Caco-2 (cell line): Measurements from ENCODE around the gene IDUA. TPM values are rescaled to one million over a fixed set of nuclear protein-coding genes. Genes with fewer than 3 reads are reported as not detected.

Source experiments
- BruUV-seq: library from RNA; stranded (reverse); fragments of 400-500 nt; replicated peaks from 2 replicates; lab custom pipeline; 2021; lab: Mats Ljungman, UMichigan
- CTCF ChIA-PET: fragments of 300-600 bp; sonication (Branson Sonifier 250); formaldehyde crosslinking; loops from one replicate; lab custom pipeline; 2022; ENCODE audit warnings: antibody characterized with exemption; lab: Charles Lee
- POLR2A ChIA-PET: fragments of 300-600 bp; sonication (Branson Sonifier 250); formaldehyde crosslinking; loops from one replicate; lab custom pipeline; 2022; ENCODE audit warnings: antibody characterized with exemption; lab: Charles Lee
- DNase-seq, 2 experiments: peaks; one replicate each; pipeline versions ENCODE4 v3.0.0 to v3.0.0-alpha.2; 2020 to 2022
- H3K27me3 ChIP-seq: replicated peaks from 2 replicates; pipeline ENCODE4 v1.6.0; 2011; ENCODE audit warnings: low read length; ENCODE audit not compliant: control insufficient read depth, insufficient read depth
- H3K36me3 ChIP-seq: 2 replicates; pipeline ENCODE4 v1.5.1; 2011; ENCODE audit warnings: low read length; ENCODE audit not compliant: control insufficient read depth, insufficient read depth
- H3K4me1 ChIP-seq: fragments of 250-450 bp; sonication (Bioruptor Pico); 2 replicates; pipeline ENCODE4 v1.5.1; 2020; ENCODE audit warnings: mild to moderate bottlenecking
- H3K4me3 ChIP-seq: 2 replicates; pipeline ENCODE4 v1.5.1; 2011; ENCODE audit warnings: low read depth, mild to moderate bottlenecking, control low read depth, low read length
- H3K9me3 ChIP-seq: fragments of 250-450 bp; sonication (Bioruptor Pico); 2 replicates; pipeline ENCODE4 v1.5.1; 2020; ENCODE audit warnings: mild to moderate bottlenecking, moderate library complexity
- H3K27ac Mint-ChIP-seq: one replicate; pipeline ENCODE4 v1.8.0; 2022; ENCODE audit warnings: mixed read lengths; ENCODE audit not compliant: unreplicated experiment
- H3K27me3 Mint-ChIP-seq: one replicate; pipeline ENCODE4 v1.8.0; 2022; ENCODE audit warnings: mixed read lengths; ENCODE audit not compliant: insufficient read depth, unreplicated experiment
- H3K36me3 Mint-ChIP-seq: one replicate; pipeline ENCODE4 v1.8.0; 2022; ENCODE audit warnings: mild to moderate bottlenecking, mixed read lengths; ENCODE audit not compliant: insufficient read depth, unreplicated experiment
- H3K4me1 Mint-ChIP-seq: one replicate; pipeline ENCODE4 v1.8.0; 2022; ENCODE audit warnings: low read depth, mixed read lengths; ENCODE audit not compliant: unreplicated experiment
- H3K4me3 Mint-ChIP-seq: one replicate; pipeline ENCODE4 v1.8.0; 2022; ENCODE audit warnings: mild to moderate bottlenecking, moderate library complexity, mixed read lengths; ENCODE audit not compliant: unreplicated experiment
- H3K9me3 Mint-ChIP-seq: one replicate; pipeline ENCODE4 v1.8.0; 2022; ENCODE audit warnings: mixed read lengths; ENCODE audit not compliant: unreplicated experiment
- intact Hi-C: fragments of 100-400 bp; cut with micrococcal nuclease; formaldehyde crosslinking; loops from one replicate; pipeline ENCODE4 v1.10.0; 2022; ENCODE audit not compliant: unreplicated experiment
- total RNA-seq: library from RNA; stranded (reverse); gene quantifications from 2 replicates; pipeline ENCODE4 v1.2.3, GENCODE V29; 2022
- TF ChIP-seq, protein P1 (sequence below), 2 experiments: fragments of 200-600 bp in 1 of 2; IDR thresholded peaks; 1 replicate in 1 of 2; 2 replicates in 1 of 2; pipeline versions ENCODE4 v1.5.1 to v1.8.0; 2011 to 2022; ENCODE audit warnings: antibody characterized with exemption in 1 of 2, control low read depth in 1 of 2, inconsistent platforms in 1 of 2, low read depth in 1 of 2, low read length in 1 of 2, mild to moderate bottlenecking in 1 of 2, moderate library complexity in 1 of 2; ENCODE audit not compliant: insufficient read depth in 1 of 2, severe bottlenecking in 1 of 2, unreplicated experiment in 1 of 2

Gene IDUA
- total RNA-seq, 1 experiment from 2014 or later: 26.9 TPM

DNA sequence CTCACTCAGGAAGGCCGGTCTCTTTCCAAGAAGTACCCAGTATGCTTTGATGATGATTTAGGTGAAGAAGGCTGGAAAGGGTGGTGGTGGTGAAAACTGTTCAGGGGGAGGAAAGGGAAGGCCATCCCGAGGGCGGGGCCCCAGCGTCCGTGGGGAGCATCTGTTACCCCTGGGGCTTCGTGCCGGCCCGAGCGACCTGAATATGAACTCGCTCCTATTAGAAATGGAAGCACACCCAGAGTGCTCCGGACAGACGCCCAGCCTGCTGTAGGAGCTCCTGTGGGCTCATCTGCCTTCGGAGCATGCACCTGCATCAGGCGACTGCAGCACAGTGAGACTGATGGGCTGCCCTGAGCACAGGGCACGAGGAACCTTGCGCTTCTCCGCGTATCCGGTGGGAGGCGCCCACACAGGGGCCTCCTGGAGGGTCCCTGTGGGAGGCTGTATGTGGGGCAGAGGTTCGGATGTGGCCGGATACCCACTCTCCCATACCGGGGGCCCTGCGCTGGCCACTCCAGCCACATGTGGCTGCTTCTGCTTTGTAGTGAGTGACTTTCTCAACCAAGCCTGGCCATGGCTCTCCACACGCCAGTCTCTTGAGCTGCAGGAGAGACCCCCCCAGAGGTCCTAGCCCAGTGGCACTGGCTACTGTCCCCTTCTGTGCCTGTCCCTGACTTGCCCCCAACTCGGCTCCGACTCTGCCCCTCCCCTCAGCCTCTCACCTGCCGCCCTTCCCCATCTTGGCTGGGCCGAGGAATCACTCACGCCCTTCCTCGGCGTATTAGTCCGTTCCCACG, 61.3 kb downstream of the IDUA start:
- H3K4me3 ChIP-seq: no peak overlapping the region
- intact Hi-C loops: no loop called here
- no peaks in the 10 kb centered on the region for H3K9me3 ChIP-seq
- H3K36me3 ChIP-seq: no peaks in the 10 kb centered on the region
- no TSS peak for BruUV-seq
- peaks cover 29% of the 10 kb centered on the region for H3K4me1 ChIP-seq
- Mint-ChIP-seq H3K36me3 (no peaks in the 10 kb centered on the region), H3K4me1 (peaks cover 3% of the 10 kb centered on the region), H3K9me3 (no peaks in the 10 kb centered on the region), H3K27ac (no peak overlapping the region), H3K27me3 (peaks cover 7% of the 10 kb centered on the region), H3K4me3 (no peak overlapping the region)
- ChIA-PET POLR2A (no interaction called here), CTCF (interaction anchor here (0.5 kb wide), 1 partner anchor 961 kb away, joined by 3 read pairs; no protein-coding TSS in a partner anchor)
- peak in 1 of 2 experiments; percentile 25 for DNase-seq
- H3K27me3 ChIP-seq: no peaks in the 10 kb centered on the region
- TF ChIP-seq, protein P1, sequence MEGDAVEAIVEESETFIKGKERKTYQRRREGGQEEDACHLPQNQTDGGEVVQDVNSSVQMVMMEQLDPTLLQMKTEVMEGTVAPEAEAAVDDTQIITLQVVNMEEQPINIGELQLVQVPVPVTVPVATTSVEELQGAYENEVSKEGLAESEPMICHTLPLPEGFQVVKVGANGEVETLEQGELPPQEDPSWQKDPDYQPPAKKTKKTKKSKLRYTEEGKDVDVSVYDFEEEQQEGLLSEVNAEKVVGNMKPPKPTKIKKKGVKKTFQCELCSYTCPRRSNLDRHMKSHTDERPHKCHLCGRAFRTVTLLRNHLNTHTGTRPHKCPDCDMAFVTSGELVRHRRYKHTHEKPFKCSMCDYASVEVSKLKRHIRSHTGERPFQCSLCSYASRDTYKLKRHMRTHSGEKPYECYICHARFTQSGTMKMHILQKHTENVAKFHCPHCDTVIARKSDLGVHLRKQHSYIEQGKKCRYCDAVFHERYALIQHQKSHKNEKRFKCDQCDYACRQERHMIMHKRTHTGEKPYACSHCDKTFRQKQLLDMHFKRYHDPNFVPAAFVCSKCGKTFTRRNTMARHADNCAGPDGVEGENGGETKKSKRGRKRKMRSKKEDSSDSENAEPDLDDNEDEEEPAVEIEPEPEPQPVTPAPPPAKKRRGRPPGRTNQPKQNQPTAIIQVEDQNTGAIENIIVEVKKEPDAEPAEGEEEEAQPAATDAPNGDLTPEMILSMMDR (IDR thresholded peaks at IDR 0.05; ENCODE audit: insufficient read depth in 1 of 2, low read depth in 1 of 2, low read length in 1 of 2, severe bottlenecking in 1 of 2, unreplicated experiment in 1 of 2): no peak

DNA sequence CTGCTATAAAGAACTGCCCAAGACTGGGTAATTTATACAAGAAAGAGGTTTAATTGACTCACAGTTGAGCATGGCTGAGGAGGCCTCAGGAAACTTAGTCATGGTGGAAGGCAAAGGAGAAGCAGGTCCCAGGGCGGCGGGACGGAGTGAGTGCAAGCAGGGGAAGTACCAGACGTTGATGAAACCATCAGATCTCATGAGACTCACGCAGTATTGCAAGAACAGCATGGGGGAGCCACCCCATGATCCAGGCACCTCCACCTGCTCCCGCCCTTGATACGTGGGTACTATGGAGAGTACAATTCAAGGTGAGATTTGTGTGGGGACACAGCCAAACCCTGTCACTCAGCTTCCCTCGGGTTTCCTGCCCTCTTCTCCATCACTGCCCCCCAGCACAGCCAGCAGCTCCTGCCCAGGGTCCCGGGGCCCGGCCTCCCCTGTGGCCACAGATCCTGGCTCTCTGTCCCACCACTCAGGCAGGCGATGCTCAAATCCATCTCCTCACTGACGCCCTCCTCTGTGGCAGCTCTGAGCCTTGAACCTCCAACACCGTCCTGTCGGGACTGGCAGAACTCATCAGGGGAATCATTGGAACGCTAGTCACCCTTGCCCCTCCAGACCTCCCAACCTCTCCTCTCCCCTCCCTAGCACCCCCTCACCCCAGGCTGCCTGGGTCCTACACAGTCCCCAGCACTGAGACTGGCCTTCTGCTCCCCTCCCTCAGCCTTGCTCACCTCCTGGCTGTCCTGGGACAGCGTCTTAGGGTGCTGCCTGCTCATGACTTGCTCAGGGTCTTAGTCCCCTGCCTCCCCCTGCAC, 62.1 kb downstream of the IDUA start:
- ChIA-PET POLR2A (no interaction called here), CTCF (no interaction called here)
- no peaks in the 10 kb centered on the region for H3K9me3 ChIP-seq
- TF ChIP-seq, protein P1 (IDR thresholded peaks at IDR 0.05; ENCODE audit: insufficient read depth in 1 of 2, low read depth in 1 of 2, low read length in 1 of 2, severe bottlenecking in 1 of 2, unreplicated experiment in 1 of 2): no peak
- intact Hi-C loops: no loop called here
- Mint-ChIP-seq H3K27ac (no peak overlapping the region), H3K9me3 (no peaks in the 10 kb centered on the region), H3K4me3 (no peak overlapping the region), H3K36me3 (no peaks in the 10 kb centered on the region), H3K27me3 (peaks cover 9% of the 10 kb centered on the region), H3K4me1 (no peaks in the 10 kb centered on the region)
- no peaks in the 10 kb centered on the region for H3K36me3 ChIP-seq
- no peaks in the 10 kb centered on the region for H3K27me3 ChIP-seq
- peaks cover 21% of the 10 kb centered on the region for H3K4me1 ChIP-seq
- no peak overlapping the region for H3K4me3 ChIP-seq
- no TSS peak for BruUV-seq
- DNase-seq: peak in 1 of 2 experiments; percentile 29

DNA sequence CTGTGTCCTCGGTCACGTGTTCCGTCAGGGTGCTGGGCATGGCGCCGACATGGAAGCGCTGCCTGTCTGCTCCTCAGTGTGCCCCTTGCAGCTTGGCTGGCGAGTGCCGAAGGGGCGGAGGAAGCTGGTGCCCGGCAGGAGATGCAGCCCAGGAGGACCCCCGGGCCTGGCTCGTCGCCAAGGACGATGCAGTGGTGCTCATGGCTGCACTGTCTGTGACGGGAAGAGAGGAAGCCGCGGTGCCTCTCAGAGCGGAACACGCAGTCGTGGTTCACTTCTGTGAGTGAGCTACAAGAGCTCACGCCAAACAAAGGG, 62.7 kb downstream of the IDUA start:
- H3K27me3 ChIP-seq: no peaks in the 10 kb centered on the region
- H3K27me3 Mint-ChIP-seq: peaks cover 9% of the 10 kb centered on the region
- peaks cover 15% of the 10 kb centered on the region for H3K4me1 ChIP-seq
- no peak overlapping the region for H3K4me3 Mint-ChIP-seq
- no peaks in the 10 kb centered on the region for H3K9me3 ChIP-seq
- CTCF ChIA-PET: no interaction called here
- no peaks in the 10 kb centered on the region for H3K9me3 Mint-ChIP-seq
- H3K27ac Mint-ChIP-seq: no peak overlapping the region
- TF ChIP-seq, protein P1 (IDR thresholded peaks at IDR 0.05; ENCODE audit: insufficient read depth in 1 of 2, low read depth in 1 of 2, low read length in 1 of 2, severe bottlenecking in 1 of 2, unreplicated experiment in 1 of 2): no peak
- H3K4me3 ChIP-seq: no peak overlapping the region
- no peaks in the 10 kb centered on the region for H3K36me3 Mint-ChIP-seq
- no peak for DNase-seq
- H3K36me3 ChIP-seq: no peaks in the 10 kb centered on the region
- POLR2A ChIA-PET: no interaction called here
- BruUV-seq: no TSS peak
- intact Hi-C loops: no loop called here
- H3K4me1 Mint-ChIP-seq: no peaks in the 10 kb centered on the region
